HEK293 (cell line): ENCODE measurements around the gene KCNJ6.

ENCODE experiments used
- CTCF ChIA-PET: fragments of 350-600 bp; formaldehyde crosslinking; extraction: SDS; loops from one replicate; lab custom pipeline; 2021; ENCODE audit warnings: antibody characterized with exemption; lab: Yijun Ruan, JAX
- POLR2A ChIA-PET: fragments of 300-600 bp; formaldehyde crosslinking; extraction: SDS; loops from one replicate; lab custom pipeline; 2020; ENCODE audit warnings: antibody characterized with exemption, inconsistent platforms; lab: Yijun Ruan, JAX
- H3K27ac ChIP-seq: fragments of 200-500 bp; sonication (Bioruptor generic); 2 replicates; pipeline ENCODE4 v1.5.1; 2014; ENCODE audit warnings: low read depth, low read length, control low read depth, inconsistent platforms; ENCODE audit errors: extremely low read depth
- H3K36me3 ChIP-seq, 2 experiments: fragments of 200-500 bp in 1 of 2; sonication (Bioruptor generic) in 1 of 2; 1 replicate in 1 of 2; 2 replicates in 1 of 2; pipeline ENCODE4 v1.5.1; 2014 to 2017; ENCODE audit warnings: inconsistent platforms in 2 of 2, low read length in 2 of 2; ENCODE audit not compliant: control insufficient read depth in 2 of 2, insufficient read depth in 1 of 2
- H3K4me1 ChIP-seq: fragments of 200-500 bp; sonication (Bioruptor generic); 2 replicates; pipeline ENCODE4 v1.5.1; 2014; ENCODE audit warnings: mild to moderate bottlenecking, low read length, inconsistent platforms; ENCODE audit not compliant: control insufficient read depth, insufficient read depth
- H3K4me3 ChIP-seq: 2 replicates; pipeline ENCODE4 v1.5.1; 2011; ENCODE audit warnings: low read depth, mild to moderate bottlenecking, control low read depth, low read length, moderate library complexity
- H3K9me3 ChIP-seq: fragments of 200-500 bp; sonication (Bioruptor generic); 2 replicates; pipeline ENCODE4 v1.5.1; 2014; ENCODE audit warnings: low read depth, low read length, inconsistent platforms; ENCODE audit not compliant: control insufficient read depth, insufficient read depth
- EGR2 ChIP-seq: fragments of 450-650 bp; formaldehyde crosslinking; IDR thresholded peaks from 2 replicates; pipeline ENCODE4 v1.5.1; 2016; ENCODE audit warnings: low read depth, missing biosample characterization, missing genetic modification characterization
- GLIS1 ChIP-seq: fragments of 450-650 bp; formaldehyde crosslinking; IDR thresholded peaks from 2 replicates; pipeline ENCODE4 v1.5.1; 2016; ENCODE audit warnings: missing biosample characterization, missing genetic modification characterization
- MEIS1 ChIP-seq: sonication (generic); formaldehyde crosslinking; IDR thresholded peaks from 2 replicates; pipeline ENCODE4 v1.8.1; 2022; ENCODE audit warnings: missing genetic modification reagents, mild to moderate bottlenecking, borderline replicate concordance
- OVOL3 ChIP-seq: fragments of 450-650 bp; formaldehyde crosslinking; IDR thresholded peaks from 2 replicates; pipeline ENCODE4 v1.5.1; 2016; ENCODE audit warnings: missing biosample characterization, missing genetic modification characterization
- SCRT2 ChIP-seq: fragments of 450-650 bp; formaldehyde crosslinking; IDR thresholded peaks from 2 replicates; pipeline ENCODE4 v1.5.1; 2016; ENCODE audit warnings: missing biosample characterization, missing genetic modification characterization
- ZBTB1 ChIP-seq: fragments of 450-650 bp; formaldehyde crosslinking; IDR thresholded peaks from 2 replicates; pipeline ENCODE4 v1.5.1; 2016; ENCODE audit warnings: missing biosample characterization, missing genetic modification characterization
- ZBTB21 ChIP-seq: fragments of 450-650 bp; formaldehyde crosslinking; IDR thresholded peaks from 2 replicates; pipeline ENCODE4 v1.5.1; 2017; ENCODE audit warnings: missing biosample characterization, missing genetic modification characterization
- ZIC2 ChIP-seq: fragments of 450-650 bp; formaldehyde crosslinking; IDR thresholded peaks from 2 replicates; pipeline ENCODE4 v1.5.1; 2016; ENCODE audit warnings: missing biosample characterization, missing genetic modification characterization
- ZNF112 ChIP-seq: fragments of 450-650 bp; formaldehyde crosslinking; IDR thresholded peaks from 2 replicates; pipeline ENCODE4 v1.5.0; 2017; ENCODE audit warnings: missing biosample characterization, missing genetic modification characterization
- ZNF132 ChIP-seq: fragments of 450-650 bp; formaldehyde crosslinking; IDR thresholded peaks from 2 replicates; pipeline ENCODE4 v1.5.1; 2017; ENCODE audit warnings: missing biosample characterization, missing genetic modification characterization, borderline replicate concordance
- ZNF146 ChIP-seq: fragments of 450-650 bp; formaldehyde crosslinking; IDR thresholded peaks from 2 replicates; pipeline ENCODE4 v1.5.1; 2016; ENCODE audit warnings: missing biosample characterization, missing genetic modification characterization
- ZNF157 ChIP-seq: fragments of 450-650 bp; formaldehyde crosslinking; IDR thresholded peaks from 2 replicates; pipeline ENCODE4 v1.5.1; 2016; ENCODE audit warnings: missing biosample characterization, missing genetic modification characterization
- ZNF16 ChIP-seq: fragments of 450-650 bp; formaldehyde crosslinking; IDR thresholded peaks from 2 replicates; pipeline ENCODE4 v1.5.1; 2016; ENCODE audit warnings: low read depth, missing biosample characterization, missing genetic modification characterization
- ZNF175 ChIP-seq: fragments of 450-650 bp; formaldehyde crosslinking; IDR thresholded peaks from 2 replicates; pipeline ENCODE4 v1.5.1; 2016; ENCODE audit warnings: missing biosample characterization, missing genetic modification characterization
- ZNF223 ChIP-seq: fragments of 450-650 bp; formaldehyde crosslinking; IDR thresholded peaks from 2 replicates; pipeline ENCODE4 v1.5.1; 2016; ENCODE audit warnings: missing biosample characterization, missing genetic modification characterization
- ZNF423 ChIP-seq: fragments of 450-650 bp; formaldehyde crosslinking; IDR thresholded peaks from 2 replicates; pipeline ENCODE4 v1.5.1; 2016; ENCODE audit warnings: missing biosample characterization, missing genetic modification characterization
- ZNF48 ChIP-seq: fragments of 450-650 bp; formaldehyde crosslinking; IDR thresholded peaks from 2 replicates; pipeline ENCODE4 v1.5.1; 2016; ENCODE audit warnings: missing biosample characterization, missing genetic modification characterization
- ZNF514 ChIP-seq: fragments of 450-650 bp; formaldehyde crosslinking; IDR thresholded peaks from 2 replicates; pipeline ENCODE4 v1.5.1; 2016; ENCODE audit warnings: missing biosample characterization, missing genetic modification characterization
- ZNF596 ChIP-seq: fragments of 450-650 bp; IDR thresholded peaks from 2 replicates; pipeline ENCODE4 v1.5.0; 2018; ENCODE audit warnings: missing biosample characterization, mild to moderate bottlenecking, missing genetic modification characterization, moderate library complexity
- ZNF677 ChIP-seq: fragments of 450-650 bp; IDR thresholded peaks from 2 replicates; pipeline ENCODE4 v1.5.0; 2018; ENCODE audit warnings: missing biosample characterization, mild to moderate bottlenecking, missing genetic modification characterization, moderate library complexity
- ZNF791 ChIP-seq: fragments of 450-650 bp; formaldehyde crosslinking; IDR thresholded peaks from 2 replicates; pipeline ENCODE4 v1.5.1; 2016; ENCODE audit warnings: missing biosample characterization, missing genetic modification characterization
- TF ChIP-seq, protein P1 (sequence below): fragments of 450-650 bp; formaldehyde crosslinking; IDR thresholded peaks from 2 replicates; pipeline ENCODE4 v1.5.1; 2016; ENCODE audit warnings: missing biosample characterization, missing genetic modification characterization, low read depth
- TF ChIP-seq, protein P2 (sequence below): IDR thresholded peaks from 2 replicates; pipeline ENCODE4 v1.6.1; 2011; ENCODE audit warnings: mild to moderate bottlenecking, low read depth, low read length, borderline replicate concordance
- TF ChIP-seq, protein P3 (sequence below): fragments of 450-650 bp; formaldehyde crosslinking; IDR thresholded peaks from 2 replicates; pipeline ENCODE4 v1.5.1; 2016; ENCODE audit warnings: missing biosample characterization, missing genetic modification characterization
- TF ChIP-seq, protein P4 (sequence below): fragments of 450-650 bp; formaldehyde crosslinking; IDR thresholded peaks from 2 replicates; pipeline ENCODE4 v1.5.1; 2017; ENCODE audit warnings: missing biosample characterization, missing genetic modification characterization

KCNJ6 gene

DNA sequence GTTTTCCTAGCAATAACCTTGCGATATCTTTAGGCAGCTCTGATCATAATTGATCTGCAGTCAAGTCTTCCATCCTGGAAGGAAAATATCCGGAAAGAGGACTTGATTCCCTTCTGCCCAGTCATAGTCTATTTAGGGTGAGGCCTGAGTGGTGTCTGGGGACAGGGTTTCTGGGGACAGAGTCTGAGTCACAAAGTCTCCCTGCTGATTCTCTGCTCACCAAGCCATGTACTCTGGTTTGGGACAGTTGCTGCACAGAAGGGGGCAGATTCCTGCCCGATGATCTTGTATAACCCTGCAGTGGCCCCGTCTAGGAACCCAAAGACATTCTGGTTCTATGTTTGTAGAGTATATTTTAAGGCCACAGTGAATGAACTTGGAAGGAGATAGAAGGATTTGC lies 178.8 kb downstream of the KCNJ6 start:
- no peak overlapping the region for H3K27ac ChIP-seq
- ChIA-PET CTCF (interaction anchor here (0.7 kb wide), 1 partner anchor 198 kb away, joined by 3 read pairs; no protein-coding TSS in a partner anchor), POLR2A (no interaction called here)
- no peaks in the 10 kb centered on the region for H3K9me3 ChIP-seq
- no peaks in the 10 kb centered on the region for H3K36me3 ChIP-seq
- H3K4me3 ChIP-seq = no peak overlapping the region
- peak; percentile 43 for TF ChIP-seq ZIC2 (tag by site-specific recombination)
- no peak for TF ChIP-seq ZBTB1 (tag by site-specific recombination)
- H3K4me1 ChIP-seq = peaks cover 2% of the 10 kb centered on the region; the same call in 1 of the 2 replicates

DNA sequence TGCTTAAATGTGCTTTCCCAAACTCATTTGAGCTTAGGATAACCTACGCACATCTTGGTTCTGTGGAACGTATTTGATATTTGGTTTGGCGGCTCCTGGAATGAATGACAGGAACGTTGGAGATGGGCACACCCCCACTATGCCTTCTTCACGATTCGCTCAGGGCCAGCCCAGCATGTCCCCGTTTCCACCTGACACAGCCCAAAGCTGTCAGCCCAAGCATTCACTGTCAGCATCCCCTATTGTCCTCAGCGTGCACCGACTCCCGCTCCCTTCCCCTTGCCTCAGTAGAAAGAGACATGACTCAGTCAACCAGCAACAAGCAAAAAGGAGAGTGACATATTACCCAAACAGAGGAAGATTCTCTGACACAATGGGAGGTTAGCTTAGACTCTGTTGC lies 181.4 kb downstream of the KCNJ6 start:
- ChIA-PET CTCF (interaction anchor here (0.6 kb wide), 1 partner anchor 181 kb away, joined by 9 read pairs; no protein-coding TSS in a partner anchor), POLR2A (no interaction called here)
- Histone ChIP-seq H3K4me3 (no peak overlapping the region), H3K27ac (no peak overlapping the region), H3K9me3 (no peaks in the 10 kb centered on the region), H3K36me3 (no peaks in the 10 kb centered on the region), H3K4me1 (peaks cover 2% of the 10 kb centered on the region; the same call in 1 of the 2 replicates)
- TF ChIP-seq ZNF423 (tag by site-specific recombination) (no peak), ZNF112 (no peak), ZNF514 (tag by site-specific recombination) (no peak), ZNF157 (tag by site-specific recombination) (no peak), ZNF677 (tag by site-specific recombination) (no peak), SCRT2 (no peak), ZIC2 (tag by site-specific recombination) (no peak), ZNF132 (tag by site-specific recombination) (no peak), EGR2 (tag by site-specific recombination) (no peak), ZNF48 (tag by site-specific recombination) (no peak)

DNA sequence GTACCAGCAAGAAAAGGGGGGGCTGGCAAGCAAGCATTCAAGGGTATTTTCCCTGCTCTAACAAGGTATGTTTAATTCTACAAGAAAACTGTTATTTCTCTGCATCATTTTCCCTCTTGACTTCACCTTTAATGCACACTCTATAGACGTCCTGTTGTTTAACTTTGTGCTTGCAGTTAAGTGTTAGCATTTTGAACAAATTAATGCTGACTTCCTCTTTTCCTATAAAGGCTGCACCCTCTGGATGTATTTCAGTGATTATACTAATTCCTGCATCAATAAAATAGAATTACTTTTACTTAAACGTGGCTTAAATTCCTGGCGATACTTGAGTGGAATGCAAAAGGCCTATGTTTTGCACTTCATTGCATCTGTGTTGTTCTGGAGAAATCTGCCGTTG lies 183.3 kb downstream of the KCNJ6 start:
- Histone ChIP-seq H3K4me3 (no peak overlapping the region), H3K4me1 (peaks cover 2% of the 10 kb centered on the region; the same call in 1 of the 2 replicates), H3K27ac (no peak overlapping the region), H3K36me3 (no peaks in the 10 kb centered on the region), H3K9me3 (no peaks in the 10 kb centered on the region)
- ChIA-PET CTCF (no interaction called here), POLR2A (no interaction called here)
- TF ChIP-seq ZNF596 (tag by site-specific recombination) = no peak
- no peak for TF ChIP-seq MEIS1 (CRISPR knock-in tag)
- TF ChIP-seq OVOL3 (tag by site-specific recombination) = no peak
- TF ChIP-seq ZNF146 = no peak
- TF ChIP-seq, protein P1, sequence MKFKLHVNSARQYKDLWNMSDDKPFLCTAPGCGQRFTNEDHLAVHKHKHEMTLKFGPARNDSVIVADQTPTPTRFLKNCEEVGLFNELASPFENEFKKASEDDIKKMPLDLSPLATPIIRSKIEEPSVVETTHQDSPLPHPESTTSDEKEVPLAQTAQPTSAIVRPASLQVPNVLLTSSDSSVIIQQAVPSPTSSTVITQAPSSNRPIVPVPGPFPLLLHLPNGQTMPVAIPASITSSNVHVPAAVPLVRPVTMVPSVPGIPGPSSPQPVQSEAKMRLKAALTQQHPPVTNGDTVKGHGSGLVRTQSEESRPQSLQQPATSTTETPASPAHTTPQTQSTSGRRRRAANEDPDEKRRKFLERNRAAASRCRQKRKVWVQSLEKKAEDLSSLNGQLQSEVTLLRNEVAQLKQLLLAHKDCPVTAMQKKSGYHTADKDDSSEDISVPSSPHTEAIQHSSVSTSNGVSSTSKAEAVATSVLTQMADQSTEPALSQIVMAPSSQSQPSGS (tag by site-specific recombination) = no peak
- TF ChIP-seq, protein P2, sequence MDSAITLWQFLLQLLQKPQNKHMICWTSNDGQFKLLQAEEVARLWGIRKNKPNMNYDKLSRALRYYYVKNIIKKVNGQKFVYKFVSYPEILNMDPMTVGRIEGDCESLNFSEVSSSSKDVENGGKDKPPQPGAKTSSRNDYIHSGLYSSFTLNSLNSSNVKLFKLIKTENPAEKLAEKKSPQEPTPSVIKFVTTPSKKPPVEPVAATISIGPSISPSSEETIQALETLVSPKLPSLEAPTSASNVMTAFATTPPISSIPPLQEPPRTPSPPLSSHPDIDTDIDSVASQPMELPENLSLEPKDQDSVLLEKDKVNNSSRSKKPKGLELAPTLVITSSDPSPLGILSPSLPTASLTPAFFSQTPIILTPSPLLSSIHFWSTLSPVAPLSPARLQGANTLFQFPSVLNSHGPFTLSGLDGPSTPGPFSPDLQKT = no peak
- no peak for TF ChIP-seq GLIS1
- TF ChIP-seq, protein P3, sequence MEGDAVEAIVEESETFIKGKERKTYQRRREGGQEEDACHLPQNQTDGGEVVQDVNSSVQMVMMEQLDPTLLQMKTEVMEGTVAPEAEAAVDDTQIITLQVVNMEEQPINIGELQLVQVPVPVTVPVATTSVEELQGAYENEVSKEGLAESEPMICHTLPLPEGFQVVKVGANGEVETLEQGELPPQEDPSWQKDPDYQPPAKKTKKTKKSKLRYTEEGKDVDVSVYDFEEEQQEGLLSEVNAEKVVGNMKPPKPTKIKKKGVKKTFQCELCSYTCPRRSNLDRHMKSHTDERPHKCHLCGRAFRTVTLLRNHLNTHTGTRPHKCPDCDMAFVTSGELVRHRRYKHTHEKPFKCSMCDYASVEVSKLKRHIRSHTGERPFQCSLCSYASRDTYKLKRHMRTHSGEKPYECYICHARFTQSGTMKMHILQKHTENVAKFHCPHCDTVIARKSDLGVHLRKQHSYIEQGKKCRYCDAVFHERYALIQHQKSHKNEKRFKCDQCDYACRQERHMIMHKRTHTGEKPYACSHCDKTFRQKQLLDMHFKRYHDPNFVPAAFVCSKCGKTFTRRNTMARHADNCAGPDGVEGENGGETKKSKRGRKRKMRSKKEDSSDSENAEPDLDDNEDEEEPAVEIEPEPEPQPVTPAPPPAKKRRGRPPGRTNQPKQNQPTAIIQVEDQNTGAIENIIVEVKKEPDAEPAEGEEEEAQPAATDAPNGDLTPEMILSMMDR (tag by site-specific recombination) = no peak
- no peak for TF ChIP-seq ZBTB21 (tag by site-specific recombination)
- TF ChIP-seq ZNF16 (tag by site-specific recombination) = no peak
- no peak for TF ChIP-seq ZNF223
- TF ChIP-seq, protein P4, sequence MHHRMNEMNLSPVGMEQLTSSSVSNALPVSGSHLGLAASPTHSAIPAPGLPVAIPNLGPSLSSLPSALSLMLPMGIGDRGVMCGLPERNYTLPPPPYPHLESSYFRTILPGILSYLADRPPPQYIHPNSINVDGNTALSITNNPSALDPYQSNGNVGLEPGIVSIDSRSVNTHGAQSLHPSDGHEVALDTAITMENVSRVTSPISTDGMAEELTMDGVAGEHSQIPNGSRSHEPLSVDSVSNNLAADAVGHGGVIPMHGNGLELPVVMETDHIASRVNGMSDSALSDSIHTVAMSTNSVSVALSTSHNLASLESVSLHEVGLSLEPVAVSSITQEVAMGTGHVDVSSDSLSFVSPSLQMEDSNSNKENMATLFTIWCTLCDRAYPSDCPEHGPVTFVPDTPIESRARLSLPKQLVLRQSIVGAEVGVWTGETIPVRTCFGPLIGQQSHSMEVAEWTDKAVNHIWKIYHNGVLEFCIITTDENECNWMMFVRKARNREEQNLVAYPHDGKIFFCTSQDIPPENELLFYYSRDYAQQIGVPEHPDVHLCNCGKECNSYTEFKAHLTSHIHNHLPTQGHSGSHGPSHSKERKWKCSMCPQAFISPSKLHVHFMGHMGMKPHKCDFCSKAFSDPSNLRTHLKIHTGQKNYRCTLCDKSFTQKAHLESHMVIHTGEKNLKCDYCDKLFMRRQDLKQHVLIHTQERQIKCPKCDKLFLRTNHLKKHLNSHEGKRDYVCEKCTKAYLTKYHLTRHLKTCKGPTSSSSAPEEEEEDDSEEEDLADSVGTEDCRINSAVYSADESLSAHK (tag by site-specific recombination) = no peak
- TF ChIP-seq ZNF175 = no peak
- TF ChIP-seq ZNF791 (tag by site-specific recombination) = no peak
